Loucy (cell line): ENCODE measurements around the gene GNB1.

Source experiments
- H2AFZ ChIP-seq: fragments of 200-600 bp; sonication (generic); 2 replicates; pipeline ENCODE4 v1.6.0; 2016; ENCODE audit warnings: antibody characterized with exemption, mild to moderate bottlenecking, low read length, moderate library complexity
- H3F3A ChIP-seq: fragments of 200-600 bp; 2 replicates; pipeline ENCODE4 v1.6.0; 2016; ENCODE audit warnings: antibody characterized with exemption, low read depth, mild to moderate bottlenecking
- H3K27me3 ChIP-seq: fragments of 200-600 bp; sonication (generic); 2 replicates; pipeline ENCODE4 v1.6.1; 2014; ENCODE audit warnings: low read length, mild to moderate bottlenecking; ENCODE audit not compliant: insufficient read depth, poor library complexity, severe bottlenecking
- H3K36me3 ChIP-seq: fragments of 200-600 bp; sonication (generic); 2 replicates; pipeline ENCODE4 v1.6.1; 2016; ENCODE audit warnings: low read length; ENCODE audit not compliant: insufficient read depth
- H3K4me1 ChIP-seq: fragments of 200-600 bp; sonication (generic); 2 replicates; pipeline ENCODE4 v1.5.1; 2014; ENCODE audit warnings: low read length, mild to moderate bottlenecking; ENCODE audit not compliant: insufficient read depth, poor library complexity, severe bottlenecking
- H3K4me2 ChIP-seq: fragments of 200-600 bp; sonication (generic); 2 replicates; pipeline ENCODE4 v1.6.0; 2014; ENCODE audit warnings: antibody characterized with exemption, low read length, low read depth, mild to moderate bottlenecking; ENCODE audit not compliant: poor library complexity, severe bottlenecking
- H3K4me3 ChIP-seq: fragments of 200-600 bp; sonication (generic); 2 replicates; pipeline ENCODE4 v1.5.1; 2014; ENCODE audit warnings: low read length, mild to moderate bottlenecking, mixed read lengths; ENCODE audit not compliant: poor library complexity, severe bottlenecking
- H3K79me2 ChIP-seq: fragments of 200-600 bp; sonication (generic); 2 replicates; pipeline ENCODE4 v1.6.1; 2014; ENCODE audit warnings: low read length; ENCODE audit not compliant: insufficient read depth
- H3K9ac ChIP-seq: fragments of 200-600 bp; sonication (generic); 2 replicates; pipeline ENCODE4 v1.6.0; 2014; ENCODE audit warnings: mild to moderate bottlenecking, low read depth, low read length, moderate library complexity; ENCODE audit not compliant: poor library complexity, severe bottlenecking
- H3K9me2 ChIP-seq: fragments of 200-600 bp; sonication (generic); replicated peaks from 2 replicates; pipeline ENCODE4 v1.6.1; 2016; ENCODE audit warnings: low read depth, low read length, mixed read lengths
- H3K9me3 ChIP-seq: fragments of 200-600 bp; sonication (generic); 2 replicates; pipeline ENCODE4 v1.6.1; 2014; ENCODE audit warnings: mild to moderate bottlenecking, antibody characterized with exemption, low read length, low read depth; ENCODE audit not compliant: insufficient read depth
- H4K20me1 ChIP-seq: fragments of 200-600 bp; sonication (generic); 2 replicates; pipeline ENCODE4 v1.6.0; 2014; ENCODE audit warnings: antibody characterized with exemption, low read length, mild to moderate bottlenecking; ENCODE audit not compliant: insufficient read depth, poor library complexity, severe bottlenecking
- EZH2phosphoT487 ChIP-seq: fragments of 200-600 bp; IDR thresholded peaks from 2 replicates; pipeline ENCODE4 v1.6.1; 2018; ENCODE audit warnings: antibody characterized with exemption, mild to moderate bottlenecking, moderate library complexity, borderline replicate concordance
- TF ChIP-seq, protein P1 (sequence below): fragments of 200-600 bp; sonication (generic); conservative IDR thresholded peaks from 2 replicates; pipeline ENCODE4 v1.5.1; 2014; ENCODE audit warnings: mild to moderate bottlenecking, antibody characterized with exemption, low read length

GNB1 gene

DNA sequence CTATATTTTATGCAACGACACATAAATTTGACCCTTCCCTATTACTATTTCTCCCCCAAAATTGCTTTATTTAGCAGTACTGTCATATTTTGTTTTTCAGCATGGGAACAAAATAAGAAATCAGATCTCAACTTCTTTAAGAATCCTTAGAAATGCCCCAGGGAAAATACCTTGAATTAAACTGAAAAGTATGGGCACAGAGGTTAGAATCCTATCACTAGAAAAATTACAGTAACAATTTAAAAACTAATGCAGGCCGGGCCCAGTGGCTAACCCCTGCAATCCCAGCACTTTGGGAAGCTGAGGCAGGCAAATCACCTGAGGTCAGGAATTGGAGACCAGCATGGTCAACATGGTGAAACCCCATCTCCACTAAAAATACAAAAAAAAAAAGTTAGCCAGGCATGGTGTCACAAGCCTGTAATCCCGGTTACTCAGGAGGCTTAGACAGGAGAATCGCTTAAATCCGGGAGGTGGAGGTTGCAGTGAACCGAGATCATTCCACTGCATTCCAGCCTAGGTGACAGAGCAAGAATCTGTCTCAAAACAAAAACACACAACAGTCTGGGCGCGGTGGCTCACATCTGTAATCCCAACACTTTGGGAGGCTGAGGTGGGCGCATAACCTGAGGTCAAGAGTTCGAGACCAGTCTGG lies 51.4 kb downstream of the GNB1 start:
- H3K27me3 ChIP-seq = no peaks in the 10 kb centered on the region
- no peak overlapping the region for H3K4me2 ChIP-seq
- H3K4me3 ChIP-seq = no peak overlapping the region
- H3K9me2 ChIP-seq = no peaks in the 10 kb centered on the region
- no peak for TF ChIP-seq EZH2phosphoT487
- TF ChIP-seq, protein P1, sequence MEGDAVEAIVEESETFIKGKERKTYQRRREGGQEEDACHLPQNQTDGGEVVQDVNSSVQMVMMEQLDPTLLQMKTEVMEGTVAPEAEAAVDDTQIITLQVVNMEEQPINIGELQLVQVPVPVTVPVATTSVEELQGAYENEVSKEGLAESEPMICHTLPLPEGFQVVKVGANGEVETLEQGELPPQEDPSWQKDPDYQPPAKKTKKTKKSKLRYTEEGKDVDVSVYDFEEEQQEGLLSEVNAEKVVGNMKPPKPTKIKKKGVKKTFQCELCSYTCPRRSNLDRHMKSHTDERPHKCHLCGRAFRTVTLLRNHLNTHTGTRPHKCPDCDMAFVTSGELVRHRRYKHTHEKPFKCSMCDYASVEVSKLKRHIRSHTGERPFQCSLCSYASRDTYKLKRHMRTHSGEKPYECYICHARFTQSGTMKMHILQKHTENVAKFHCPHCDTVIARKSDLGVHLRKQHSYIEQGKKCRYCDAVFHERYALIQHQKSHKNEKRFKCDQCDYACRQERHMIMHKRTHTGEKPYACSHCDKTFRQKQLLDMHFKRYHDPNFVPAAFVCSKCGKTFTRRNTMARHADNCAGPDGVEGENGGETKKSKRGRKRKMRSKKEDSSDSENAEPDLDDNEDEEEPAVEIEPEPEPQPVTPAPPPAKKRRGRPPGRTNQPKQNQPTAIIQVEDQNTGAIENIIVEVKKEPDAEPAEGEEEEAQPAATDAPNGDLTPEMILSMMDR = no peak
- peaks cover 93% of the 10 kb centered on the region for H4K20me1 ChIP-seq
- H2AFZ ChIP-seq = no peak overlapping the region
- H3K4me1 ChIP-seq = no peaks in the 10 kb centered on the region
- H3K36me3 ChIP-seq = peaks cover 47% of the 10 kb centered on the region; the same call in 1 of the 2 replicates
- peaks cover 96% of the 10 kb centered on the region for H3K79me2 ChIP-seq
- H3F3A ChIP-seq = no peaks in the 10 kb centered on the region
- no peaks in the 10 kb centered on the region for H3K9me3 ChIP-seq
- H3K9ac ChIP-seq = no peak overlapping the region

DNA sequence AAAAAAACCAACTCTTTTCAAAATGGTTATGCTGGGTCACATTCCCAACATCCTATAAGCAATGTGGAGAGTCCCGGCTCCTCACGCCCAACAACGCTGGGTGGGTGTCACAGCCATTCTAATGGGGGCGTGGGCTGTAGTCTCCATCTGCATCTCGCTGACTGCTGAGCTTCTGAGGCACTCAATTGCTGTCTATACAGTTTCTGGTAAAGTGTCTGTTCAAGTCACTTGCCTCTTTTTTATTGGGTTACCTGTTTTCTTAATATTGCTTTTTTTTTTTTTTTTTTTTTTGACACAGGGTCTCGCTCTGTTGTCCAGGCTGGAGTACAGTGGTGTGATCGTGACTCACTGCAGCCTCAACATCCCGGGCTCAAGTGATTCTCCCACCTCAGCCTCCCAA lies 54.8 kb downstream of the GNB1 start:
- Histone ChIP-seq H3K27me3 (no peaks in the 10 kb centered on the region), H3F3A (no peaks in the 10 kb centered on the region), H3K9me2 (no peaks in the 10 kb centered on the region), H3K4me1 (no peaks in the 10 kb centered on the region), H3K4me3 (no peak overlapping the region), H3K36me3 (peaks cover 67% of the 10 kb centered on the region; the same call in 1 of the 2 replicates), H3K9ac (no peak overlapping the region), H3K4me2 (no peak overlapping the region), H4K20me1 (peaks cover 87% of the 10 kb centered on the region), H3K79me2 (peaks cover 97% of the 10 kb centered on the region), H2AFZ (no peak overlapping the region), H3K9me3 (no peaks in the 10 kb centered on the region)
- no peak for TF ChIP-seq EZH2phosphoT487
- TF ChIP-seq, protein P1 = no peak

DNA sequence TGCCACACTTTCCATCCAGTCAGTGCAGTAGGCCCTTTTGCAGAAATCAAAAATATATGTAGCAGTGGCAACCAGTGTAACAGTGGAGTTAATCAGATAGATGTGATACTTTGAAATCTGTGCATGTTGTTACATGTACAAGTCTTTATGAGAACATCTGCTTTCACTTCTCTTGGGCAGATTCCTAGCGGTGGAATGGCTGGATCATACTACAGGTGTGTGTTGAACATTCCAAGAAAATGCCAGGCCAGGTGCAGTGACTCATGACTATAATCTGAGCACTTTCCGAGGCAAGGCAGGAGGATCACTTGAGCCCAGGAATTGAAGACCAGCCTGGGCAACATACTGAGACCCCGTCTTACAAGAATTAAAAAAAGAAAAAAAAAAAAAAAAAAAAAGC lies 55.3 kb downstream of the GNB1 start:
- Histone ChIP-seq H4K20me1 (peaks cover 82% of the 10 kb centered on the region), H2AFZ (no peak overlapping the region), H3K9me2 (no peaks in the 10 kb centered on the region), H3F3A (no peaks in the 10 kb centered on the region), H3K79me2 (peaks cover 97% of the 10 kb centered on the region), H3K4me2 (no peak overlapping the region), H3K4me3 (no peak overlapping the region), H3K9me3 (no peaks in the 10 kb centered on the region), H3K4me1 (no peaks in the 10 kb centered on the region), H3K36me3 (peaks cover 73% of the 10 kb centered on the region; the same call in 1 of the 2 replicates), H3K9ac (no peak overlapping the region), H3K27me3 (no peaks in the 10 kb centered on the region)
- TF ChIP-seq, protein P1 = no peak
- no peak for TF ChIP-seq EZH2phosphoT487
